GM12878 (cell line): ENCODE data around the gene TAS2R14. TPM values are rescaled to one million over a fixed set of nuclear protein-coding genes. Genes with fewer than 3 reads are reported as not detected.

Source experiments
- ATAC-seq: fragments of 200-7000 bp; cut with Tn5 transposase; 3 replicates; pipeline ENCODE4 v1.9.1; 2020; ENCODE audit warnings: mild to moderate bottlenecking, moderate library complexity
- BruUV-seq: library from RNA; stranded (reverse); fragments of 400-500 nt; replicated peaks from 2 replicates; lab custom pipeline; 2021; lab: Mats Ljungman, UMichigan
- CTCF ChIA-PET: fragments of 300-600 bp; sonication (Branson Sonifier 250); formaldehyde crosslinking; extraction: SDS; loops from one replicate; lab custom pipeline; 2021; ENCODE audit warnings: inconsistent platforms; lab: Yijun Ruan, JAX
- POLR2A ChIA-PET: fragments of 350-600 bp; formaldehyde crosslinking; extraction: SDS; loops from one replicate; lab custom pipeline; 2021; ENCODE audit warnings: inconsistent platforms; lab: Charles Lee
- RAD21 ChIA-PET: fragments of 300-600 bp; sonication (Branson Sonifier 250); formaldehyde crosslinking; loops from one replicate; lab custom pipeline; 2023; ENCODE audit warnings: antibody characterized with exemption; ENCODE audit not compliant: unreplicated experiment; lab: Charles Lee
- SMC1A ChIA-PET: fragments of 300-600 bp; sonication (Branson Sonifier 250); formaldehyde crosslinking; loops from one replicate; lab custom pipeline; 2023; ENCODE audit not compliant: unreplicated experiment, uncharacterized antibody; lab: Charles Lee
- DNase-seq: peaks from one replicate; pipeline ENCODE4 v3.0.0-alpha.2; 2011; ENCODE audit warnings: low read depth, low spot score
- FAIRE-seq: peaks from 3 replicates; lab custom pipeline; 2011; peaks lifted over from hg19 to GRCh38; lab: Jason Lieb, UNC
- H2AFZ ChIP-seq: 2 replicates; pipeline ENCODE4 v1.6.0; 2011; ENCODE audit warnings: low read depth, low read length, control low read depth; ENCODE audit not compliant: control insufficient read depth
- H3K27ac ChIP-seq: 2 replicates; pipeline ENCODE4 v1.5.1; 2011; ENCODE audit warnings: control low read depth; ENCODE audit not compliant: control insufficient read depth, insufficient read depth
- H3K27me3 ChIP-seq, 2 experiments: replicated peaks in 1 of 2; 2 replicates each; pipeline versions ENCODE4 v1.6.0 to v1.6.1; 2011; ENCODE audit warnings: low read length in 1 of 2; ENCODE audit not compliant: control insufficient read depth in 2 of 2, insufficient read depth in 2 of 2
- H3K36me3 ChIP-seq, 2 experiments: 2 replicates each; pipeline ENCODE4 v1.5.1; 2011; ENCODE audit warnings: low read length in 1 of 2; ENCODE audit not compliant: control insufficient read depth in 2 of 2, insufficient read depth in 2 of 2
- H3K4me1 ChIP-seq: 2 replicates; pipeline ENCODE4 v1.6.1; 2011; ENCODE audit warnings: mild to moderate bottlenecking, low read length, moderate library complexity, mixed read lengths; ENCODE audit not compliant: control insufficient read depth, insufficient read depth
- H3K4me2 ChIP-seq: 2 replicates; pipeline ENCODE4 v1.6.0; 2011; ENCODE audit warnings: control low read depth; ENCODE audit not compliant: control insufficient read depth, insufficient read depth
- H3K4me3 ChIP-seq: fragments of 200-600 bp; sonication (generic); 2 replicates; pipeline ENCODE4 v1.5.1; 2016
- H3K79me2 ChIP-seq: 2 replicates; pipeline ENCODE4 v1.6.0; 2011; ENCODE audit warnings: low read length; ENCODE audit not compliant: control insufficient read depth, insufficient read depth
- H3K9ac ChIP-seq: 2 replicates; pipeline ENCODE4 v1.8.0; 2011; ENCODE audit warnings: low read length, control low read depth, mixed read lengths; ENCODE audit not compliant: control insufficient read depth, insufficient read depth
- H3K9me3 ChIP-seq: replicated peaks from 3 replicates; pipeline ENCODE4 v1.5.1; 2011; ENCODE audit warnings: mild to moderate bottlenecking, low read length; ENCODE audit not compliant: control insufficient read depth, insufficient read depth
- H4K20me1 ChIP-seq: 2 replicates; pipeline ENCODE4 v1.6.0; 2011; ENCODE audit not compliant: control insufficient read depth, insufficient read depth
- BACH1 ChIP-seq: fragments of 450-650 bp; IDR thresholded peaks from 2 replicates; pipeline ENCODE4 v1.6.1; 2017; ENCODE audit warnings: mild to moderate bottlenecking, borderline replicate concordance
- CBX3 ChIP-seq: fragments of 200-600 bp; sonication (generic); IDR thresholded peaks from 2 replicates; pipeline ENCODE4 v1.6.1; 2016; ENCODE audit warnings: low read depth, borderline replicate concordance
- CHD4 ChIP-seq: fragments of 200-600 bp; sonication (generic); IDR thresholded peaks from 2 replicates; pipeline ENCODE4 v1.6.1; 2016; ENCODE audit warnings: mild to moderate bottlenecking
- DPF2 ChIP-seq: fragments of 450-650 bp; IDR thresholded peaks from 2 replicates; pipeline ENCODE4 v1.6.1; 2017; ENCODE audit warnings: mild to moderate bottlenecking
- E2F4 ChIP-seq: IDR thresholded peaks from 2 replicates; pipeline ENCODE4 v1.6.1; 2012; ENCODE audit warnings: low read depth, low read length, improper control_type of control experiment
- EP300 ChIP-seq, 2 experiments: fragments of 150-350 bp in 1 of 2; IDR thresholded peaks; 2 replicates each; pipeline ENCODE4 v1.6.1; 2011 to 2012; ENCODE audit warnings: low read depth in 2 of 2, low read length in 2 of 2, borderline replicate concordance in 1 of 2, improper control_type of control experiment in 1 of 2, inconsistent platforms in 1 of 2; ENCODE audit not compliant: control insufficient read depth in 1 of 2
- GABPA ChIP-seq: IDR thresholded peaks from 2 replicates; pipeline ENCODE4 v1.6.1; 2014; ENCODE audit warnings: antibody characterized with exemption, low read depth, mild to moderate bottlenecking, inconsistent platforms
- MEF2A ChIP-seq: IDR thresholded peaks from 2 replicates; pipeline ENCODE4 v1.6.1; 2011; ENCODE audit warnings: low read depth, mild to moderate bottlenecking, low read length, moderate library complexity; ENCODE audit not compliant: insufficient read depth
- MTA3 ChIP-seq: IDR thresholded peaks from 2 replicates; pipeline ENCODE4 v1.6.1; 2012; ENCODE audit warnings: low read length, inconsistent platforms, borderline replicate concordance
- MXI1 ChIP-seq: fragments of 150-350 bp; IDR thresholded peaks from 2 replicates; pipeline ENCODE4 v1.6.1; 2011; ENCODE audit warnings: low read depth, mild to moderate bottlenecking, inconsistent platforms, low read length, improper control_type of control experiment
- NR2C1 ChIP-seq: fragments of 450-650 bp; IDR thresholded peaks from 2 replicates; pipeline ENCODE4 v1.6.1; 2017; ENCODE audit warnings: antibody characterized with exemption, mild to moderate bottlenecking, moderate library complexity
- RBBP5 ChIP-seq: fragments of 200-600 bp; sonication (generic); conservative IDR thresholded peaks from 2 replicates; pipeline ENCODE4 v1.6.1; 2016
- RELB ChIP-seq: fragments of 450-650 bp; IDR thresholded peaks from 2 replicates; pipeline ENCODE4 v1.6.1; 2017; ENCODE audit warnings: low read depth, mild to moderate bottlenecking, moderate library complexity
- SIX5 ChIP-seq: IDR thresholded peaks from 2 replicates; pipeline ENCODE4 v1.6.1; 2011; ENCODE audit warnings: mild to moderate bottlenecking, low read depth, low read length, moderate library complexity; ENCODE audit not compliant: severe bottlenecking
- SUZ12 ChIP-seq: fragments of 200-600 bp; sonication (generic); IDR thresholded peaks from one replicate; pipeline ENCODE4 v1.6.1; 2018; ENCODE audit warnings: antibody characterized with exemption, mild to moderate bottlenecking; ENCODE audit not compliant: unreplicated experiment
- YBX1 ChIP-seq: fragments of 450-650 bp; IDR thresholded peaks from 2 replicates; pipeline ENCODE4 v1.6.1; 2016; ENCODE audit warnings: antibody characterized with exemption
- ZNF217 ChIP-seq: fragments of 450-650 bp; IDR thresholded peaks from 2 replicates; pipeline ENCODE4 v1.6.1; 2017; ENCODE audit warnings: antibody characterized with exemption, mild to moderate bottlenecking
- ZNF687 ChIP-seq: fragments of 450-650 bp; IDR thresholded peaks from 2 replicates; pipeline ENCODE4 v1.6.1; 2017; ENCODE audit warnings: mild to moderate bottlenecking, moderate library complexity
- ZZZ3 ChIP-seq: IDR thresholded peaks from 2 replicates; pipeline ENCODE4 v1.6.1; 2011; ENCODE audit warnings: low read depth; ENCODE audit not compliant: control insufficient read depth, insufficient read length
- WGBS: methylation state at CpG from one replicate; pipeline ENCODE4 v1.1.6; 2016; ENCODE audit warnings: low lambda C conversion rate; ENCODE audit not compliant: insufficient replicate concordance, insufficient coverage; ENCODE audit errors: missing lambda C conversion rate; 5-methylcytosine and 5-hydroxymethylcytosine counted together
- in situ Hi-C: fragments of 300-500 bp; cut with MboI; formaldehyde crosslinking; loops from 9 replicates; pipeline ENCODE4 v1.14.3; 2018; ENCODE audit warnings: mixed read lengths
- intact Hi-C: fragments of 100-400 bp; cut with micrococcal nuclease; formaldehyde crosslinking; loops from one replicate; pipeline ENCODE4 v1.14.2; 2022; ENCODE audit not compliant: unreplicated experiment
- polyA plus RNA-seq, 11 experiments: library from polyadenylated mRNA; depleted of rRNA in 4 of 11; unstranded in 6 of 11; stranded (reverse) in 5 of 11; fragments of >200 nt; fragmentation: Nextera tagmentation in 4 of 11; fragmentation: Illumina TruSeq in 1 of 11; extraction: Ambion mirVana in 4 of 11; extraction: Trizol in 1 of 11; gene quantifications; 1 replicate in 1 of 11; 2 replicates in 10 of 11; pipeline versions ENCODE4 v1.2.1 to v1.2.3, GENCODE V29; 2011 to 2016; ENCODE audit warnings: inconsistent platforms in 2 of 11, missing spikeins in 2 of 11, low read depth in 1 of 11
- total RNA-seq, 4 experiments: library from RNA; depleted of rRNA in 3 of 4; stranded (reverse); fragments of >200 nt in 3 of 4; fragmentation: Illumina TruSeq in 1 of 4; extraction: Trizol in 1 of 4; gene quantifications; 2 replicates each; pipeline versions ENCODE4 v1.2.1 to v1.2.3, GENCODE V29; 2013 to 2021

The TAS2R14 gene
- total and polyA plus RNA-seq, 10 of the 15 experiments (the other 5 are each of a cell fraction or from before 2014, with no cell fraction given): 1.2 to 4.4 (median 2.2) TPM

GRCh38 chr12:10940389-10940788, 1.3 kb upstream of the TAS2R14 start:
- no peak overlapping the region for H3K27ac ChIP-seq
- POLR2A ChIA-PET: no interaction called here
- H3K9me3 ChIP-seq: no peaks in the 10 kb centered on the region; the same call in 2 of the 3 replicates
- no peak for TF ChIP-seq SIX5
- TF ChIP-seq E2F4: no peak
- TF ChIP-seq RBBP5: no peak
- no peak for TF ChIP-seq ZNF217
- no peak for TF ChIP-seq ZNF687
- no peak for TF ChIP-seq SUZ12
- no peak for TF ChIP-seq NR2C1
- no peak for TF ChIP-seq GABPA
- TF ChIP-seq BACH1: no peak
- no peak for TF ChIP-seq RELB
- TF ChIP-seq YBX1: no peak
- no peak for TF ChIP-seq MXI1
- TF ChIP-seq MEF2A: no peak
- TF ChIP-seq ZZZ3: no peak
- TF ChIP-seq DPF2: no peak
- no peak for TF ChIP-seq EP300 (IDR thresholded peaks at IDR 0.05; ENCODE audit: borderline replicate concordance in 1 of 2, control insufficient read depth in 1 of 2, low read depth in 2 of 2, low read length in 2 of 2)
- no peak for TF ChIP-seq MTA3
- TF ChIP-seq CHD4: no peak
- no peak for TF ChIP-seq CBX3
- H3K4me3 ChIP-seq: no peak overlapping the region
- no peak for FAIRE-seq
- DNase-seq: no peak
- SMC1A ChIA-PET: no interaction called here
- no peak for ATAC-seq
- WGBS: 83% methylated on average over 2 of the region's 2 CpGs
- H3K4me1 ChIP-seq: no peaks in the 10 kb centered on the region
- CTCF ChIA-PET: interaction anchor here (0.7 to 1.0 kb wide), 2 partner anchors 29 to 93 kb away, joined by 3 read pairs; no protein-coding TSS in a partner anchor
- H3K4me2 ChIP-seq: no peak overlapping the region
- no peaks in the 10 kb centered on the region for H3K79me2 ChIP-seq
- intact Hi-C loops (no loop called here), in situ Hi-C loops (no loop called here)
- H2AFZ ChIP-seq: no peak overlapping the region
- no peaks in the 10 kb centered on the region for H3K36me3 ChIP-seq
- BruUV-seq: no TSS peak
- H3K9ac ChIP-seq: no peak overlapping the region
- RAD21 ChIA-PET: no interaction called here
- no peaks in the 10 kb centered on the region for H3K27me3 ChIP-seq
- no peaks in the 10 kb centered on the region for H4K20me1 ChIP-seq
